ENCODE data around the gene MFGE8.

The MFGE8 gene

DNA sequence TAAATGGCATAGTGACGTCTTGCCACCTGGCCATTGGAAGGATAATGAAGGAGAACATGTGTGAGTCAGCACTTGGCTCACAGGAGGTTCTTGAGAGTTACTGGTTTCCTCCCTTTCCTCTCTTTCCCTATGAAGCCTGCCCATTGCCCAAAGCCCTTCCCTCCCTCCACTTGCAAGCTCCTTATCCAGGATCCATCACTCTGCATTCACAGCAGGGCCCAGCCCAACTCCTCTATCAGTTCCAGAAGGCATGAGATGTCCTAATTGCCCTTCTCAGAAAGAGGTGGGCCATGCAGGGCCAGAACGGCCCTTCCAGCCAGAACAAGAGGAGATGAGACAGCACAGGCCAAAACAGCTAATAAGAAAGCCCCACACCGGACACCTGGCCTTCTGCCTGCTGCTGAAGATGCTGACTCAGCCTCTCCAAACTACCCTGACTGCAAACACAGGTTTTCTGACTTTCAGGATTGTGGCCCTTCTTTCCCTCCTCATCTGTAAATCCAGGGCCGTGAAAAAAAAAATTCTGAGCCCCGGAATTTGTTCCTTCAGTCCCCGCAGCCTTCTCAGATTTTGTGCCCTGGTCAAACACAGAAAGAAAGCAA, 47.6 kb downstream of the MFGE8 start:
- H3K9me3 ChIP-seq (ENCODE audit: control extremely low read depth in 1 of 5, control insufficient read depth in 4 of 5, insufficient read depth in 2 of 5, low read depth in 1 of 5, low read length in 4 of 5), result peaks cover 0 to 4% (median 0%) of the 10 kb centered on the region in 5 experiments
- no peak for DNase-seq
- H3K27ac ChIP-seq (ENCODE audit: insufficient read depth in 1 of 2, low read depth in 1 of 2, low read length in 2 of 2, poor library complexity in 1 of 2, severe bottlenecking in 2 of 2), result no peak overlapping the region
- H3K4me3 ChIP-seq (ENCODE audit: control insufficient read depth in 1 of 7, extremely low read depth in 1 of 7, insufficient read depth in 4 of 7, low read depth in 2 of 7, low read length in 6 of 7), result no peak overlapping the region
- ChIA-PET CTCF (interaction anchor here (1.8 kb wide), 1 partner anchor 13 kb away, joined by 4 read pairs; no protein-coding TSS in a partner anchor), POLR2A (interaction anchor here (0.6 kb wide), 1 partner anchor 46 kb away, joined by 4 read pairs; no protein-coding TSS in a partner anchor)
- no peaks in the 10 kb centered on the region for H3K36me3 ChIP-seq (ENCODE audit: control insufficient read depth in 4 of 4, insufficient read depth in 4 of 4, low read length in 3 of 4)
- 93% methylated on average over 6 of the region's 6 CpGs for WGBS (ENCODE audit: insufficient coverage)
- H3K27me3 ChIP-seq (replicated peaks in 2 of 5; ENCODE audit: control insufficient read depth in 4 of 5, insufficient read depth in 5 of 5, low read length in 4 of 5), result peaks cover 0 to 4% (median 0%) of the 10 kb centered on the region in 5 experiments
- no peaks in the 10 kb centered on the region for H3K4me1 ChIP-seq (ENCODE audit: control extremely low read depth in 1 of 4, control insufficient read depth in 4 of 4, insufficient read depth in 4 of 4, low read length in 3 of 4)

DNA sequence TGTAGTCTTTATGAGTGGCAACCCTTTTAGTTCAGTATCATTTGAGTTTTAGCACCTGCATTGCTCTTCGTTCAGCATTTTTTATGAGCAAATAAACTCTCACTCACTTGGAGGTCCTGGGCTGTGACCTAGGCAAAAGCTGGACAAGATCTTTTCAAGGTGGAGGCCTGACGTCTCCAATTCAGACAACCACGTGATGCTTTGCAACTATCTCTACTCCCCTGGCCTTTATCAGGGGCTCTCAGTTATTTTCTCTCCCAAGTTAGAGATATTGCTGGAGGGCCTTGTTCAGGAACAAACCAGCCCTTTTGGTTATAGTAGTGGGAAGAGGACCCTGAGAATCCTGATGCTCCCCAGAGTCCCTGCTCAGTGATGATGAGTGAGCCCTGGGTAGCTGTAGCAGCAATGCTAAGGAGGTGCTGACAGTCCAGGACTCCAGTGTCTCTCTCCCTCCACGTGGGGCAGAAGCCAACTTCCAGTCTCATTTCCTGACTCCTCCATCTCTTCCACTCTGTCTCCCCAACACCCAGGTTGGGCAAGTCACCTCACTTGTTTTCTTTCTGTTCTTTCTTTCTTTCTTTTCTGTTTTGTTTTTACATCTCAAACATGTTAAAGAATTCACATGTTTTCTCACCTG, 48.2 kb downstream of the MFGE8 start:
- H3K9me3 ChIP-seq (ENCODE audit: control extremely low read depth in 1 of 5, control insufficient read depth in 4 of 5, insufficient read depth in 2 of 5, low read depth in 1 of 5, low read length in 4 of 5), result peaks cover 0 to 4% (median 0%) of the 10 kb centered on the region in 5 experiments
- peaks cover 0 to 10% (median 0%) of the 10 kb centered on the region in 5 experiments for H3K27me3 ChIP-seq (replicated peaks in 2 of 5; ENCODE audit: control insufficient read depth in 4 of 5, insufficient read depth in 5 of 5, low read length in 4 of 5)
- H3K4me1 ChIP-seq (ENCODE audit: control extremely low read depth in 1 of 4, control insufficient read depth in 4 of 4, insufficient read depth in 4 of 4, low read length in 3 of 4), result no peaks in the 10 kb centered on the region
- H3K36me3 ChIP-seq (ENCODE audit: control insufficient read depth in 4 of 4, insufficient read depth in 4 of 4, low read length in 3 of 4), result no peaks in the 10 kb centered on the region
- ChIA-PET CTCF (no interaction called here), POLR2A (no interaction called here)
- WGBS (ENCODE audit: insufficient coverage), result 58% methylated on average over 2 of the region's 4 CpGs
- no peak overlapping the region for H3K27ac ChIP-seq (ENCODE audit: insufficient read depth in 1 of 2, low read depth in 1 of 2, low read length in 2 of 2, poor library complexity in 1 of 2, severe bottlenecking in 2 of 2)
- no peak for DNase-seq
- no peak overlapping the region for H3K4me3 ChIP-seq (ENCODE audit: control insufficient read depth in 1 of 7, extremely low read depth in 1 of 7, insufficient read depth in 4 of 7, low read depth in 2 of 7, low read length in 6 of 7)

DNA sequence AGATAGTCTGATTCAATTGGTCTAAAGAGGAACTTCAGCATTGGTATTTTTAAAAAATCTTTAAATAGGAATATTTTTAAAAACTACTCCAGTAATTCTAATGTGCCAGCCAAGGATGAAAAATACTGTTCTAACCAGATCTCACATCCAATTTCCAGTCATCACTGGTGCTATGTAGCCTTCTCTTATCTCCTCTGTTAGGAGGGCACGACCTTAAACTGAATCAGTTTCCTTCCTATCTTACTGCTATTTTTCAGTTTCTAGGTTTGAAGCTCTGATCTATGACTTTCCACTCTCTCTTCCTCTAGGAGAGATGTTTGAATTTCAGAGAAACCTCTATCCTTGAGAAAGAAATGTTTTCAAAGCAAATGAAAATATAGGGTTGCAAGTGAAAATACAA, 49.8 kb downstream of the MFGE8 start:
- Histone ChIP-seq H3K27ac (ENCODE audit: insufficient read depth in 1 of 2, low read depth in 1 of 2, low read length in 2 of 2, poor library complexity in 1 of 2, severe bottlenecking in 2 of 2) (no peak overlapping the region), H3K4me1 (ENCODE audit: control extremely low read depth in 1 of 4, control insufficient read depth in 4 of 4, insufficient read depth in 4 of 4, low read length in 3 of 4) (no peaks in the 10 kb centered on the region), H3K4me3 (ENCODE audit: control insufficient read depth in 1 of 7, extremely low read depth in 1 of 7, insufficient read depth in 4 of 7, low read depth in 2 of 7, low read length in 6 of 7) (no peak overlapping the region), H3K27me3 (replicated peaks in 2 of 5; ENCODE audit: control insufficient read depth in 4 of 5, insufficient read depth in 5 of 5, low read length in 4 of 5) (peaks cover 0 to 7% (median 0%) of the 10 kb centered on the region in 5 experiments), H3K36me3 (ENCODE audit: control insufficient read depth in 4 of 4, insufficient read depth in 4 of 4, low read length in 3 of 4) (no peaks in the 10 kb centered on the region), H3K9me3 (ENCODE audit: control extremely low read depth in 1 of 5, control insufficient read depth in 4 of 5, insufficient read depth in 2 of 5, low read depth in 1 of 5, low read length in 4 of 5) (peaks cover 0 to 4% (median 0%) of the 10 kb centered on the region in 5 experiments)
- POLR2A ChIA-PET, result no interaction called here
- CTCF ChIA-PET, result no interaction called here
- no CpG with 5 or more reads among the region's 1 CpG for WGBS (ENCODE audit: insufficient coverage)
- DNase-seq, result no peak

DNA sequence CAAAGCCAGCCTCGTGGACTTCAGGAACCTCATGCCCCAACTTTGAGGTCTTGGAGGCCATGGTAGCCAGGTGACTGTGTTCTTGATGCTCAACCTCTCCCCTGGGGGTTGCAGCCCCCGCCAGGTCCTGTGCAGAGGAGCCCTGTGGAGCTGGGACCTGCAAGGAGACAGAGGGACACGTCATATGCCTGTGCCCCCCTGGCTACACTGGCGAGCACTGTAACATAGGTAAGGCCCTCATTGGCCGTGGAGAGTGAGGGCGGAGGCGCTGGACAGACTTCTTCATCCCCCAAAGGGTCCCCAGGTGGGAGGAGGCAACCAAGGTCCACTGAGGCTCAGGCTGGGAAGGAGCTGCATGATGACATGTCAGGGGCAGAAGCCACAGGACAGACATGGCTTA, 53.0 kb downstream of the MFGE8 start:
- Histone ChIP-seq H3K4me3 (ENCODE audit: control insufficient read depth in 1 of 7, extremely low read depth in 1 of 7, insufficient read depth in 4 of 7, low read depth in 2 of 7, low read length in 6 of 7) (no peak overlapping the region), H3K27ac (ENCODE audit: insufficient read depth in 1 of 2, low read depth in 1 of 2, low read length in 2 of 2, poor library complexity in 1 of 2, severe bottlenecking in 2 of 2) (no peak overlapping the region), H3K27me3 (replicated peaks in 2 of 5; ENCODE audit: control insufficient read depth in 4 of 5, insufficient read depth in 5 of 5, low read length in 4 of 5) (peaks cover 0 to 6% (median 0%) of the 10 kb centered on the region in 5 experiments), H3K4me1 (ENCODE audit: control extremely low read depth in 1 of 4, control insufficient read depth in 4 of 4, insufficient read depth in 4 of 4, low read length in 3 of 4) (no peaks in the 10 kb centered on the region), H3K36me3 (ENCODE audit: control insufficient read depth in 4 of 4, insufficient read depth in 4 of 4, low read length in 3 of 4) (no peaks in the 10 kb centered on the region), H3K9me3 (ENCODE audit: control extremely low read depth in 1 of 5, control insufficient read depth in 4 of 5, insufficient read depth in 2 of 5, low read depth in 1 of 5, low read length in 4 of 5) (peaks cover 0 to 10% (median under 1%) of the 10 kb centered on the region in 5 experiments)
- CTCF ChIA-PET, result no interaction called here
- WGBS (ENCODE audit: insufficient coverage), result 79% methylated on average over 3 of the region's 7 CpGs
- no peak for DNase-seq
- POLR2A ChIA-PET, result no interaction called here

DNA sequence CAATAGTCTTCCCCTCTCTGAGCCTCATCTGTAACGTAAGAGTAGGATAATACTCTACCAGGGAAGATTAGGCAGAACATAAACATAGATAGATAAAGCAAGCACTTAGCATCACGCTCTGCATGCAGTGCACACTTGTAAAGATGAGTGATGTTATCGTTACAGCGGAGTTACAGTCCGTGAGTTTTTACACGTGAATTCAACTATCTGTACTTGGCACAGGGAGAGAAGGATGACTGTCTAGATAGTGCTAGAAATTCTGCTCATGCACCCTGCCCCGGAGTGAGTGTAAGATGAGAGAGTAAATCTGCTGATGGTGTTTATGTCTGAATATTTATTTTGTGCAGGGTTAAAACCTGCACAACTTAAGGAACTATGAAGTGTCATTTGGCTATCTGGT, 53.6 kb downstream of the MFGE8 start:
- no peaks in the 10 kb centered on the region for H3K4me1 ChIP-seq (ENCODE audit: control extremely low read depth in 1 of 4, control insufficient read depth in 4 of 4, insufficient read depth in 4 of 4, low read length in 3 of 4)
- no peak for DNase-seq
- ChIA-PET CTCF (no interaction called here), POLR2A (no interaction called here)
- WGBS (ENCODE audit: insufficient coverage), result 80% methylated on average over 7 of the region's 7 CpGs
- no peak overlapping the region for H3K4me3 ChIP-seq (ENCODE audit: control insufficient read depth in 1 of 7, extremely low read depth in 1 of 7, insufficient read depth in 4 of 7, low read depth in 2 of 7, low read length in 6 of 7)
- H3K9me3 ChIP-seq (ENCODE audit: control extremely low read depth in 1 of 5, control insufficient read depth in 4 of 5, insufficient read depth in 2 of 5, low read depth in 1 of 5, low read length in 4 of 5), result peaks cover 0 to 14% (median 7%) of the 10 kb centered on the region in 5 experiments
- no peaks in the 10 kb centered on the region for H3K36me3 ChIP-seq (ENCODE audit: control insufficient read depth in 4 of 4, insufficient read depth in 4 of 4, low read length in 3 of 4)
- H3K27ac ChIP-seq (ENCODE audit: insufficient read depth in 1 of 2, low read depth in 1 of 2, low read length in 2 of 2, poor library complexity in 1 of 2, severe bottlenecking in 2 of 2), result no peak overlapping the region
- peaks cover 0 to 6% (median 0%) of the 10 kb centered on the region in 5 experiments for H3K27me3 ChIP-seq (replicated peaks in 2 of 5; ENCODE audit: control insufficient read depth in 4 of 5, insufficient read depth in 5 of 5, low read length in 4 of 5)

- H3K27ac ChIP-seq (ENCODE audit: insufficient read depth in 1 of 2, low read depth in 1 of 2, low read length in 2 of 2, poor library complexity in 1 of 2, severe bottlenecking in 2 of 2), result no peak overlapping the region
- no peaks in the 10 kb centered on the region for H3K36me3 ChIP-seq (ENCODE audit: control insufficient read depth in 4 of 4, insufficient read depth in 4 of 4, low read length in 3 of 4)
- 96% methylated on average over 11 of the region's 11 CpGs for WGBS (ENCODE audit: insufficient coverage)
- H3K9me3 ChIP-seq (ENCODE audit: control extremely low read depth in 1 of 5, control insufficient read depth in 4 of 5, insufficient read depth in 2 of 5, low read depth in 1 of 5, low read length in 4 of 5), result peaks cover 0 to 17% (median 11%) of the 10 kb centered on the region in 5 experiments
- H3K4me3 ChIP-seq (ENCODE audit: control insufficient read depth in 1 of 7, extremely low read depth in 1 of 7, insufficient read depth in 4 of 7, low read depth in 2 of 7, low read length in 6 of 7), result no peak overlapping the region
- peaks cover 0 to 6% (median 0%) of the 10 kb centered on the region in 5 experiments for H3K27me3 ChIP-seq (replicated peaks in 2 of 5; ENCODE audit: control insufficient read depth in 4 of 5, insufficient read depth in 5 of 5, low read length in 4 of 5)
- DNase-seq, result no peak
- H3K4me1 ChIP-seq (ENCODE audit: control extremely low read depth in 1 of 4, control insufficient read depth in 4 of 4, insufficient read depth in 4 of 4, low read length in 3 of 4), result no peaks in the 10 kb centered on the region
- ChIA-PET CTCF (no interaction called here), POLR2A (no interaction called here)
These were observed 54.2 kb downstream of the MFGE8 start for GRCh38 chr15:88858934-88859333.

DNA sequence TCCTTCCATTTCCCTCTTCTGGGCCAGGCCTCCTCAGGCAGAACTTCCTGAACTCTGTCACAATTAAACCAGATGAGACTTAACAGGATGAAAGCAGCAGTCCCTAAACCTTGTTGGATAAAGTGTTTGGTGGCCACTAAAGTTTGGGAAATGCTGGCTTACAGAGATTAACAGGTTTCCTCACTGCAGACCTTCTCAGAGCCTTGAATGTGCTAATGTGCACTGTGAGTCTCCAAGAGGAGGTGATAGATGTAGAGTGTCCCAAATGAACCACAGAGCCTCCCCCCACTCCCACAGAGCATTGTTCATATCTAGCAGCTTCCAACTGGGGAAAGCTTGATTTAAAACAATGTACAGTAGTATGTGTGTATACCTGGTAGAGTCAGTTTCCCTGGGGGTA, 60.7 kb downstream of the MFGE8 start:
- H3K9me3 ChIP-seq (ENCODE audit: control extremely low read depth in 1 of 5, control insufficient read depth in 4 of 5, insufficient read depth in 2 of 5, low read depth in 1 of 5, low read length in 4 of 5), result peaks cover 0 to 14% (median 11%) of the 10 kb centered on the region in 5 experiments
- ChIA-PET POLR2A (no interaction called here), CTCF (no interaction called here)
- H3K4me1 ChIP-seq (ENCODE audit: control extremely low read depth in 1 of 4, control insufficient read depth in 4 of 4, insufficient read depth in 4 of 4, low read length in 3 of 4), result no peaks in the 10 kb centered on the region
- no peak overlapping the region for H3K4me3 ChIP-seq (ENCODE audit: control insufficient read depth in 1 of 7, extremely low read depth in 1 of 7, insufficient read depth in 4 of 7, low read depth in 2 of 7, low read length in 6 of 7)
- no peaks in the 10 kb centered on the region for H3K36me3 ChIP-seq (ENCODE audit: control insufficient read depth in 4 of 4, insufficient read depth in 4 of 4, low read length in 3 of 4)
- no peak overlapping the region for H3K27ac ChIP-seq (ENCODE audit: insufficient read depth in 1 of 2, low read depth in 1 of 2, low read length in 2 of 2, poor library complexity in 1 of 2, severe bottlenecking in 2 of 2)
- no peak for DNase-seq
- H3K27me3 ChIP-seq (replicated peaks in 2 of 5; ENCODE audit: control insufficient read depth in 4 of 5, insufficient read depth in 5 of 5, low read length in 4 of 5), result peaks cover 0 to 3% (median 0%) of the 10 kb centered on the region in 5 experiments
